OCI-LY3 (cell line): ENCODE results near the gene LAMC1.

ENCODE experiments used
- H2AFZ ChIP-seq: fragments of 200-600, 300-600 bp; shearing (Covaris generic); 2 replicates; pipeline ENCODE4 v1.6.0; 2014; ENCODE audit warnings: antibody characterized with exemption, low read depth, low read length
- H3K27ac ChIP-seq: fragments of 200-600, 300-600 bp; sonication (generic); 2 replicates; pipeline ENCODE4 v1.5.1; 2014; ENCODE audit warnings: mild to moderate bottlenecking, low read length, moderate library complexity, mixed read lengths
- H3K27me3 ChIP-seq: fragments of 200-600, 300-600 bp; sonication (generic); 2 replicates; pipeline ENCODE4 v1.6.1; 2014; ENCODE audit warnings: low read depth, low read length, mixed read lengths
- H3K36me3 ChIP-seq: fragments of 200-600, 300-600 bp; sonication (generic); replicated peaks from 2 replicates; pipeline ENCODE3; 2014; ENCODE audit warnings: low read depth, low read length, mixed read lengths
- H3K4me1 ChIP-seq: fragments of 300-600, 200-600 bp; sonication (generic); 2 replicates; pipeline ENCODE4 v1.6.1; 2014; ENCODE audit warnings: low read length, mixed read lengths
- H3K4me2 ChIP-seq: fragments of 200-600, 300-600 bp; sonication (generic); 2 replicates; pipeline ENCODE4 v1.6.1; 2014; ENCODE audit warnings: low read length, mixed read lengths
- H3K4me3 ChIP-seq: fragments of 300-600, 200-600 bp; sonication (generic); 2 replicates; pipeline ENCODE4 v1.5.1; 2014; ENCODE audit warnings: antibody characterized with exemption, mild to moderate bottlenecking, low read length, moderate library complexity
- H3K79me2 ChIP-seq: fragments of 300-600, 200-600 bp; shearing (Covaris generic); 2 replicates; pipeline ENCODE4 v1.6.1; 2014; ENCODE audit warnings: mild to moderate bottlenecking, low read length, mixed read lengths
- H3K9ac ChIP-seq: fragments of 300-600, 200-600 bp; shearing (Covaris generic); 2 replicates; pipeline ENCODE4 v1.6.0; 2014; ENCODE audit warnings: mild to moderate bottlenecking, low read length, moderate library complexity
- H3K9me3 ChIP-seq: fragments of 200-600, 300-600 bp; shearing (Covaris generic); 2 replicates; pipeline ENCODE4 v1.6.1; 2014; ENCODE audit warnings: low read length, mixed read lengths; ENCODE audit not compliant: insufficient read depth
- H4K20me1 ChIP-seq: fragments of 200-600, 300-600 bp; sonication (generic); 2 replicates; pipeline ENCODE4 v1.6.1; 2016; ENCODE audit warnings: low read length, mixed read lengths; ENCODE audit not compliant: insufficient read depth
- CTCF ChIP-seq: fragments of 200-600, 300-600 bp; sonication (generic); IDR thresholded peaks from 2 replicates; pipeline ENCODE4 v1.5.1; 2014; ENCODE audit warnings: antibody characterized with exemption, low read length, low read depth
- EZH2phosphoT487 ChIP-seq: fragments of 200-600 bp; shearing (Covaris generic); IDR thresholded peaks from 2 replicates; pipeline ENCODE4 v1.6.1; 2018; ENCODE audit warnings: antibody characterized with exemption, mixed run types, low read depth

The LAMC1 gene

DNA sequence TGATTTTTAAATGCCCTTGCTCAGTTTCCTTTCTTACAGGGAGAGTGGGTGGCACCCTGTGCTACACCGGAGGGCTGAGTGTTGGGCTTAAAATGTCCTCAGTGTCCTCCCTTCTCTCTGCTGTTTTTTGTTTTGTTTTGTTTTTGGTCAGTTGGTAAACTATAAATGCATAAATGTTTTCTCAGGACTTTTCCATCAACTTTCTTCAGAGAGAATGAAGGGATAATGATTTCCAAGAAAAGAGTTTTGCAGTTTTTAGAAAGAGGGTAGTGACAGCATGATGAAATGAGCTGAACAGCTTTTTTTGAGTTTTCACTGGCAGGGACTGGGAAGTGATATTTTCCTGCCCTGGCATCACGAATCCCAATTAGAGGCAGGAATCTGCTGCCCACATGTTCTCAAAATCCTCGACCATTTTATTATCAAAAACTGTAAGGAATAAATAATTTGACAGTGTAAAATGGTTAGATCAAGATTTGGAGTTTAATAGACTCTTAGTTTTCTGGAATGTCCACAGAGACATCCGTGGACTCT is 15.2 kb downstream of the LAMC1 start:
- Histone ChIP-seq H4K20me1 (peaks cover 11% of the 10 kb centered on the region), H3K9ac (no peak overlapping the region), H3K4me3 (no peak overlapping the region), H3K36me3 (peaks cover under 1% of the 10 kb centered on the region), H3K4me2 (no peak overlapping the region), H3K27ac (no peak overlapping the region), H3K4me1 (peaks cover 7% of the 10 kb centered on the region), H3K27me3 (no peaks in the 10 kb centered on the region), H2AFZ (no peak overlapping the region), H3K9me3 (no peaks in the 10 kb centered on the region), H3K79me2 (peaks cover 32% of the 10 kb centered on the region)
- TF ChIP-seq CTCF (no peak), EZH2phosphoT487 (no peak)

- Histone ChIP-seq H3K4me1 (peaks cover 7% of the 10 kb centered on the region; the same call in 1 of the 2 replicates), H4K20me1 (peaks cover 12% of the 10 kb centered on the region), H3K9ac (no peak overlapping the region), H3K27ac (no peak overlapping the region), H2AFZ (no peak overlapping the region), H3K4me3 (no peak overlapping the region), H3K4me2 (no peak overlapping the region), H3K9me3 (no peaks in the 10 kb centered on the region), H3K79me2 (peaks cover 34% of the 10 kb centered on the region), H3K27me3 (no peaks in the 10 kb centered on the region), H3K36me3 (no peaks in the 10 kb centered on the region)
- no peak for TF ChIP-seq CTCF
- no peak for TF ChIP-seq EZH2phosphoT487
Measured at GRCh38 chr1:183038913-183039312, 15.7 kb downstream of the LAMC1 start.

- no peak for TF ChIP-seq CTCF
- TF ChIP-seq EZH2phosphoT487 = no peak
- H3K9me3 ChIP-seq = no peaks in the 10 kb centered on the region
- no peak overlapping the region for H3K27ac ChIP-seq
- peaks cover 37% of the 10 kb centered on the region for H3K79me2 ChIP-seq
- H3K4me1 ChIP-seq = peaks cover 9% of the 10 kb centered on the region
- H3K4me3 ChIP-seq = no peak overlapping the region
- H2AFZ ChIP-seq = no peak overlapping the region
- H3K4me2 ChIP-seq = no peak overlapping the region
- H3K36me3 ChIP-seq = no peaks in the 10 kb centered on the region
- H4K20me1 ChIP-seq = peaks cover 13% of the 10 kb centered on the region
- no peak overlapping the region for H3K9ac ChIP-seq
- H3K27me3 ChIP-seq = no peaks in the 10 kb centered on the region
Measured at GRCh38 chr1:183039330-183039729, 16.1 kb downstream of the LAMC1 start.

GRCh38 chr1:183039985-183040447 is 16.8 kb downstream of the LAMC1 start:
- Histone ChIP-seq H3K27me3 (no peaks in the 10 kb centered on the region), H3K79me2 (peaks cover 44% of the 10 kb centered on the region), H3K4me2 (no peak overlapping the region), H2AFZ (no peak overlapping the region), H3K9me3 (no peaks in the 10 kb centered on the region), H3K27ac (no peak overlapping the region), H3K9ac (no peak overlapping the region), H3K36me3 (no peaks in the 10 kb centered on the region), H3K4me1 (peaks cover 16% of the 10 kb centered on the region), H4K20me1 (peaks cover 13% of the 10 kb centered on the region), H3K4me3 (no peak overlapping the region)
- TF ChIP-seq EZH2phosphoT487 (no peak), CTCF (no peak)
